Peyer's patch (tissue), 4 donors: ENCODE data around the gene PLET1. TPM values are rescaled to one million over a fixed set of nuclear protein-coding genes. Genes with fewer than 3 reads are reported as not detected.
A peak's percentile ranks its signal among the peaks of the same experiment; 100 is the strongest.

ENCODE experiments used
- DNase-seq, 3 donors: peaks; one replicate each; pipeline ENCODE4 v3.0.0-alpha.2; 2017 to 2019
- H3K27ac ChIP-seq, 4 donors: fragments of 200-600 bp; sonication (generic); one replicate each; pipeline ENCODE4 v1.5.1; 2016 to 2019
- H3K27me3 ChIP-seq, 2 donors: fragments of 200-600 bp; sonication (generic); one replicate each; pipeline ENCODE4 v1.5.1; 2019
- H3K36me3 ChIP-seq, 3 donors: fragments of 200-600 bp; sonication (generic); one replicate each; pipeline ENCODE4 v1.5.1; 2016 to 2019
- H3K4me1 ChIP-seq, 4 donors: fragments of 200-600 bp; sonication (generic); one replicate each; pipeline ENCODE4 v1.5.1; 2016 to 2019
- H3K4me3 ChIP-seq, 4 donors: fragments of 200-600 bp; sonication (generic); 1 replicate in 3 of 4; 2 replicates in 1 of 4; pipeline ENCODE4 v1.5.1; 2016 to 2019; ENCODE audit warnings: mild to moderate bottlenecking in 1 of 4
- H3K9me3 ChIP-seq, 4 donors: fragments of 200-600 bp; sonication (generic); one replicate each; pipeline ENCODE4 v1.5.1; 2016 to 2019; ENCODE audit warnings: mild to moderate bottlenecking in 1 of 4
- CTCF ChIP-seq, 6 experiments: fragments of 450-650 bp in 4 of 6; fragments of 200-600 bp in 2 of 6; sonication (generic) in 1 of 6; IDR thresholded peaks; one replicate each; pipeline ENCODE4 v1.5.1; 2017 to 2019; ENCODE audit warnings: antibody characterized with exemption in 6 of 6, mild to moderate bottlenecking in 3 of 6, moderate library complexity in 1 of 6
- POLR2A ChIP-seq, 2 donors: fragments of 450-650 bp; IDR thresholded peaks; one replicate each; pipeline ENCODE4 v1.5.1; 2017; ENCODE audit warnings: antibody characterized with exemption in 2 of 2, mild to moderate bottlenecking in 2 of 2, moderate library complexity in 2 of 2
- total RNA-seq, 4 donors: library from RNA; depleted of rRNA; stranded (reverse); fragments of >200 nt; gene quantifications; one replicate each; pipeline ENCODE4 v1.1.0, GENCODE V29; 2016

The PLET1 gene
- total RNA-seq, 4 donors from 2014 or later, result not detected

- Histone ChIP-seq H3K4me1 (no peaks in the 10 kb centered on the region), H3K4me3 (no peak overlapping the region), H3K27ac (no peak overlapping the region), H3K36me3 (no peaks in the 10 kb centered on the region), H3K9me3 (no peaks in the 10 kb centered on the region), H3K27me3 (no peaks in the 10 kb centered on the region)
- no peak for DNase-seq
- TF ChIP-seq POLR2A (IDR thresholded peaks at IDR 0.05), result no peak
- no peak for TF ChIP-seq CTCF (IDR thresholded peaks at IDR 0.05)
Measured at GRCh38 chr11:112268406-112268805, 7.7 kb upstream of the PLET1 start.

- DNase-seq, result no peak
- H3K9me3 ChIP-seq, result no peaks in the 10 kb centered on the region
- H3K27ac ChIP-seq, result no peak overlapping the region
- H3K36me3 ChIP-seq, result no peaks in the 10 kb centered on the region
- no peaks in the 10 kb centered on the region for H3K4me1 ChIP-seq
- no peak overlapping the region for H3K4me3 ChIP-seq
- TF ChIP-seq POLR2A (IDR thresholded peaks at IDR 0.05), result no peak
- no peak for TF ChIP-seq CTCF (IDR thresholded peaks at IDR 0.05)
- H3K27me3 ChIP-seq, result no peaks in the 10 kb centered on the region
Measured at GRCh38 chr11:112267188-112267591, 6.5 kb upstream of the PLET1 start.

GRCh38 chr11:112266410-112266778 lies 5.7 kb upstream of the PLET1 start:
- TF ChIP-seq POLR2A (IDR thresholded peaks at IDR 0.05), result no peak
- TF ChIP-seq CTCF (IDR thresholded peaks at IDR 0.05), result no peak
- no peak overlapping the region for H3K4me3 ChIP-seq

GRCh38 chr11:112265659-112266409 lies 5.2 kb upstream of the PLET1 start:
- H3K4me1 ChIP-seq, result no peaks in the 10 kb centered on the region
- no peak overlapping the region for H3K4me3 ChIP-seq
- peak overlapping the region in 1 of 4 donors; percentile 10 for H3K27ac ChIP-seq
- no peaks in the 10 kb centered on the region for H3K27me3 ChIP-seq
- no peaks in the 10 kb centered on the region for H3K36me3 ChIP-seq
- H3K9me3 ChIP-seq, result no peaks in the 10 kb centered on the region
- TF ChIP-seq POLR2A (IDR thresholded peaks at IDR 0.05), result no peak
- TF ChIP-seq CTCF (IDR thresholded peaks at IDR 0.05), result no peak
- no peak for DNase-seq

More at GRCh38 chr11:112266410-112266778, 5.7 kb upstream of the PLET1 start:
- DNase-seq, result no peak
- Histone ChIP-seq H3K4me1 (no peaks in the 10 kb centered on the region), H3K27ac (no peak overlapping the region), H3K36me3 (no peaks in the 10 kb centered on the region), H3K9me3 (no peaks in the 10 kb centered on the region), H3K27me3 (no peaks in the 10 kb centered on the region)

- Histone ChIP-seq H3K4me1 (no peaks in the 10 kb centered on the region), H3K27me3 (no peaks in the 10 kb centered on the region), H3K36me3 (no peaks in the 10 kb centered on the region), H3K9me3 (no peaks in the 10 kb centered on the region), H3K4me3 (no peak overlapping the region), H3K27ac (no peak overlapping the region)
- no peak for DNase-seq
- TF ChIP-seq POLR2A (IDR thresholded peaks at IDR 0.05) (no peak), CTCF (IDR thresholded peaks at IDR 0.05) (no peak)
Measured at GRCh38 chr11:112255067-112255720, 5.5 kb downstream of the PLET1 start.
